ENCODE data around the gene B3GLCT.

DNA sequence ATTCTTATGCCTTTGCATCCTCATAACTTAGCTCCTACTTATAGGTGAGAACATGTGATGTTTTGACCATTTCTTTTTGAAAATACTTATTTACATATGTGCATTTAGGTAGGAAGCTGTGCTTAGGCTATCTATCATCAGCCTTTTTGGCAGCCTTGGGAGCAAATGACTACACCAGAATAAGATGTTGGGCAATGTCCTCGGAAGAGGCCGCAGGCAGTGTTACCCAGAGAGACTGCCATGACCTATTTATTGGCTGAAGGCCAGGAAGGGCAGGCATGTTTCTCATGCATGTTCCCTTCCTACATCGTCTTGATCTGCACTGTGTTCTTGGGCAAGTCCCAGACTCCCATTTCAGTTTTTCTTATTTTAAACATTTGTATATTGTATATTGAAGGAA, 122.3 kb downstream of the B3GLCT start:
- TF ChIP-seq, protein P1, sequence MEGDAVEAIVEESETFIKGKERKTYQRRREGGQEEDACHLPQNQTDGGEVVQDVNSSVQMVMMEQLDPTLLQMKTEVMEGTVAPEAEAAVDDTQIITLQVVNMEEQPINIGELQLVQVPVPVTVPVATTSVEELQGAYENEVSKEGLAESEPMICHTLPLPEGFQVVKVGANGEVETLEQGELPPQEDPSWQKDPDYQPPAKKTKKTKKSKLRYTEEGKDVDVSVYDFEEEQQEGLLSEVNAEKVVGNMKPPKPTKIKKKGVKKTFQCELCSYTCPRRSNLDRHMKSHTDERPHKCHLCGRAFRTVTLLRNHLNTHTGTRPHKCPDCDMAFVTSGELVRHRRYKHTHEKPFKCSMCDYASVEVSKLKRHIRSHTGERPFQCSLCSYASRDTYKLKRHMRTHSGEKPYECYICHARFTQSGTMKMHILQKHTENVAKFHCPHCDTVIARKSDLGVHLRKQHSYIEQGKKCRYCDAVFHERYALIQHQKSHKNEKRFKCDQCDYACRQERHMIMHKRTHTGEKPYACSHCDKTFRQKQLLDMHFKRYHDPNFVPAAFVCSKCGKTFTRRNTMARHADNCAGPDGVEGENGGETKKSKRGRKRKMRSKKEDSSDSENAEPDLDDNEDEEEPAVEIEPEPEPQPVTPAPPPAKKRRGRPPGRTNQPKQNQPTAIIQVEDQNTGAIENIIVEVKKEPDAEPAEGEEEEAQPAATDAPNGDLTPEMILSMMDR (IDR thresholded peaks at IDR 0.05): no peak
- no peak for TF ChIP-seq POLR2A (IDR thresholded peaks at IDR 0.05)
